ENCODE results near the gene TBC1D4.

Gene TBC1D4

GRCh38 chr13:75415694-75416093, 66.3 kb downstream of the TBC1D4 start:
- DNase-seq = no peak

GRCh38 chr13:75415171-75415570, 66.8 kb downstream of the TBC1D4 start:
- DNase-seq = no peak

GRCh38 chr13:75414036-75414827, 67.7 kb downstream of the TBC1D4 start:
- no peak for DNase-seq

- no peak for DNase-seq
These were observed 69.9 kb downstream of the TBC1D4 start for GRCh38 chr13:75411924-75412537.

- DNase-seq = no peak
These were observed 71.8 kb downstream of the TBC1D4 start for GRCh38 chr13:75410207-75410606.

- no peak for DNase-seq
These were observed 74.0 kb downstream of the TBC1D4 start for GRCh38 chr13:75407998-75408397.

- DNase-seq = no peak
These were observed 74.5 kb downstream of the TBC1D4 start for GRCh38 chr13:75407473-75407872.

- DNase-seq = no peak
These were observed 75.8 kb downstream of the TBC1D4 start for GRCh38 chr13:75405976-75406703.

- no peak for DNase-seq
These were observed 77.2 kb downstream of the TBC1D4 start for GRCh38 chr13:75404726-75405125.

- no peak for DNase-seq
These were observed 79.2 kb downstream of the TBC1D4 start for GRCh38 chr13:75402787-75403186.

- DNase-seq = no peak
These were observed 81.2 kb downstream of the TBC1D4 start for GRCh38 chr13:75400775-75401174.

- DNase-seq = no peak
These were observed 82.1 kb downstream of the TBC1D4 start for GRCh38 chr13:75399879-75400217.

GRCh38 chr13:75399168-75399878, 82.6 kb downstream of the TBC1D4 start:
- no peak for DNase-seq

- DNase-seq = no peak
These were observed 83.9 kb downstream of the TBC1D4 start for GRCh38 chr13:75398072-75398471.

GRCh38 chr13:75395901-75396300, 86.1 kb downstream of the TBC1D4 start:
- DNase-seq = no peak

- DNase-seq = no peak
These were observed 86.9 kb downstream of the TBC1D4 start for GRCh38 chr13:75395066-75395465.

GRCh38 chr13:75393839-75394520, 88.0 kb downstream of the TBC1D4 start:
- DNase-seq = no peak

GRCh38 chr13:75391432-75392100, 90.4 kb downstream of the TBC1D4 start:
- no peak for DNase-seq

- DNase-seq = no peak
These were observed 91.7 kb downstream of the TBC1D4 start for GRCh38 chr13:75390229-75390628.

- no peak for DNase-seq
These were observed 96.3 kb downstream of the TBC1D4 start for GRCh38 chr13:75385708-75386083.

- DNase-seq = no peak
These were observed 96.9 kb downstream of the TBC1D4 start for GRCh38 chr13:75384879-75385707.
